Muscle of leg (tissue), 16 donors: ENCODE results near the gene EHMT2. TPM values are rescaled to one million over a fixed set of nuclear protein-coding genes. Genes with fewer than 3 reads are reported as not detected.
A peak's percentile ranks its signal among the peaks of the same experiment; 100 is the strongest.

Experiments
- DNase-seq: peaks from one replicate; pipeline ENCODE4 v3.0.0; 2013
- H3K27ac ChIP-seq: one replicate; pipeline ENCODE4 v1.5.1; 2013; ENCODE audit warnings: mild to moderate bottlenecking, low read length, control low read depth
- H3K27me3 ChIP-seq: one replicate; pipeline ENCODE4 v1.6.1; 2013; ENCODE audit warnings: low read length; ENCODE audit not compliant: control insufficient read depth, insufficient read depth
- H3K36me3 ChIP-seq: one replicate; pipeline ENCODE4 v1.6.1; 2013; ENCODE audit warnings: low read length; ENCODE audit not compliant: control insufficient read depth, insufficient read depth
- H3K4me1 ChIP-seq: one replicate; pipeline ENCODE4 v1.6.1; 2013; ENCODE audit warnings: low read length; ENCODE audit not compliant: control insufficient read depth, insufficient read depth
- H3K4me3 ChIP-seq: one replicate; pipeline ENCODE4 v1.5.1; 2013; ENCODE audit warnings: low read length, control low read depth
- H3K9me3 ChIP-seq: replicated peaks from 2 replicates; pipeline ENCODE4 v1.6.1; 2013; ENCODE audit warnings: low read depth, low read length; ENCODE audit not compliant: control insufficient read depth
- WGBS: methylation state at CpG from one replicate; pipeline ENCODE4 v1.1.5; 2013; ENCODE audit warnings: missing lambda C conversion rate; ENCODE audit not compliant: insufficient coverage; 5-methylcytosine and 5-hydroxymethylcytosine counted together
- long read RNA-seq, 11 donors: transcript quantifications; one replicate each; lab custom pipeline, GENCODE V29; 2026
- polyA plus RNA-seq, 8 donors: library from polyadenylated mRNA; unstranded; fragments of 120-200 nt; gene quantifications; one replicate each; pipeline versions ENCODE4 v1.2.1 to v1.2.3, GENCODE V29; 2013; ENCODE audit warnings: inconsistent platforms in 1 of 8, low replicate concordance in 1 of 8; ENCODE audit not compliant: insufficient read length in 8 of 8, insufficient read depth in 1 of 8
- total RNA-seq: library from RNA; stranded (reverse); fragments of 120-200 nt; gene quantifications from one replicate; pipeline ENCODE4 v1.2.4, GENCODE V29; 2013

Gene EHMT2
- total RNA-seq (28.3 TPM), polyA plus RNA-seq (10 to 100 TPM; 30.7 to 43.8 (median 33.8) TPM)
- long read RNA-seq, donor 1, full-length matches to known transcripts = 3 of 3 reads
- long read RNA-seq, donor 1, partial matches to known transcripts = 0 of 3 reads
- long read RNA-seq, donor 1, other reads (novel, unspliced or antisense) = 0 of 3 reads
- long read RNA-seq, donor 2, partial matches to known transcripts = 0 of 1 reads
- long read RNA-seq, donor 2, other reads (novel, unspliced or antisense) = 0 of 1 reads
- long read RNA-seq, donor 3, partial matches to known transcripts = 0 of 3 reads
- long read RNA-seq, donor 3, other reads (novel, unspliced or antisense) = 0 of 3 reads
- long read RNA-seq, donor 4, full-length matches to known transcripts = 5 of 5 reads
- long read RNA-seq, donor 4, partial matches to known transcripts = 0 of 5 reads
- long read RNA-seq, donor 4, other reads (novel, unspliced or antisense) = 0 of 5 reads
- long read RNA-seq, donor 5, partial matches to known transcripts = 11 of 21 reads
- long read RNA-seq, donor 5, other reads (novel, unspliced or antisense) = 0 of 21 reads
- long read RNA-seq, donor 6, full-length matches to known transcripts = 4 of 4 reads
- long read RNA-seq, donor 6, partial matches to known transcripts = 0 of 4 reads
- long read RNA-seq, donor 6, other reads (novel, unspliced or antisense) = 0 of 4 reads
- long read RNA-seq, donor 7, partial matches to known transcripts = 0 of 5 reads
- long read RNA-seq, donor 7, other reads (novel, unspliced or antisense) = 0 of 5 reads
- long read RNA-seq, donor 8, transcript EHMT2-208 (4 exons, 1,454 nt) = major isoform, 5 of 10 reads
- long read RNA-seq, donor 8, partial matches to known transcripts = 5 of 10 reads
- long read RNA-seq, donor 8, other reads (novel, unspliced or antisense) = 0 of 10 reads
- long read RNA-seq, donor 9, partial matches to known transcripts = 0 of 2 reads
- long read RNA-seq, donor 9, other reads (novel, unspliced or antisense) = 0 of 2 reads
- long read RNA-seq, donor 10, partial matches to known transcripts = 0 of 3 reads
- long read RNA-seq, donor 10, other reads (novel, unspliced or antisense) = 0 of 3 reads
- long read RNA-seq, donor 11, partial matches to known transcripts = 0 of 4 reads
- long read RNA-seq, donor 11, other reads (novel, unspliced or antisense) = 0 of 4 reads

DNA sequence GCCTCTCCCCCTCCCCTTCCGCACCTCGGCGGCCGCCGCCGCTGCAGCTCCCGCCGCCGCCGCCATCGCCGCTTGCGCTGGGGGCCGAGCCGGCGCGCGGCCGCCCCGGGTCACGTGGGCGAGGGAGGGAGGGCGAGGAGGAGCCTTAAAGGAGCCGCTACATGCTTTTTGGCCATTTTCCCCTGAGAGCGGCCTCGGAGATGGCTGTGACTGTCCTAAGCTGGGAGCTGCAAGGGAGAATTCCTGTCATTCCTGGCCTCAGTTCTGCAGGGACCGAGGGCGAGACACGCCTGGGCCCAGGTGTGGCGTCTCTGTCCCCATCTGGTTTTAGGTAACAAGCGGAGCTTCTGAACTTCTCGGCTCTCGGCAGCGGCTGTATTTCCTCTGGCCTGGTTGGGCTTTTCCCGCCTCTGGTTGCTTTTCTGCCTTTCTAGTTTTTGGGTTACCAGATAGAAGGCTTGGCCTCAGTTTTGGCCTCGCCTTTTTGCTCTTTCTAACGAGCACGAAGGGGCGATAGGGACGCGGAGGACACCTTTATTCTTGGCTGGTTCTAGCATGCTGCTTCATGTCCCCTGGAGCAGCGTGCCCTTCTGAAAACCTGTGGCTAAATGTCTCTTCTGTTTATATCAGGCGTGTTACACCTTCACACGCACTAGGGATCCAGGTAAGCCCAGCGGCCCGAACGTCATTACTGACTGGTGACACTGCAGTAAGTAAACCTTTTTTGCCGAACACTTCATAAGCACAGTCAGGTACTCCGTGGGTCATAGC, at the start of gene EHMT2:
TSS of gene EHMT2 (minus strand) at position 87 of the 771 bp plus-strand sequence. CDS start at position 66, 21 bp downstream.
- H3K27ac ChIP-seq = peak within 1 kb of the TSS; percentile 92
- DNase-seq = peak; percentile 94
- WGBS = 0% methylated on average over 44 of the region's 49 CpGs
- H3K4me3 ChIP-seq = peak within 1 kb of the TSS; percentile 72
- H3K36me3 ChIP-seq = peaks cover 29% of the 10 kb centered on the region
- peaks cover 29% of the 10 kb centered on the region for H3K4me1 ChIP-seq
- no peaks in the 10 kb centered on the region for H3K27me3 ChIP-seq
- H3K9me3 ChIP-seq = no peaks in the 10 kb centered on the region

DNA sequence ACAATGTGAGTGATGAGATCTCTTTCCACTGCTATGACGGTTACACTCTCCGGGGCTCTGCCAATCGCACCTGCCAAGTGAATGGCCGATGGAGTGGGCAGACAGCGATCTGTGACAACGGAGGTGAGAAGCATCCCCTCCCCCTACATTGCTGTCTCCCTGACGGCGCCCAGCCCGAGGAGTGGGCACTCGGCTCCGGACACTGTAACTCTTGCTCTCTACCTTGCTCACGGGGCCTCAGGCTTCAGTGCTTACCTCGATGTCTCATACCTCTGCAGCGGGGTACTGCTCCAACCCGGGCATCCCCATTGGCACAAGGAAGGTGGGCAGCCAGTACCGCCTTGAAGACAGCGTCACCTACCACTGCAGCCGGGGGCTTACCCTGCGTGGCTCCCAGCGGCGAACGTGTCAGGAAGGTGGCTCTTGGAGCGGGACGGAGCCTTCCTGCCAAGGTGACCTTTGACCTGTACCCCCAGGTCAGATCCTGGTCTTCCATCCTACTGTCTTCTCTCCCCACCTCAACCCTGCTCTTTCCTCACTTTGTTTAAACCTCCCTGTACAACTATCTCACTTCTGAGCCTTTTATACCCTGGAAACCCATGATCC, 49.7 kb upstream of the EHMT2 start:
- Histone ChIP-seq H3K4me3 (no peak overlapping the region), H3K36me3 (peaks cover 15% of the 10 kb centered on the region), H3K4me1 (peaks cover 12% of the 10 kb centered on the region), H3K9me3 (no peaks in the 10 kb centered on the region), H3K27me3 (peaks cover 12% of the 10 kb centered on the region), H3K27ac (no peak overlapping the region)
- 84% methylated on average over 22 of the region's 24 CpGs for WGBS
- no peak for DNase-seq

DNA sequence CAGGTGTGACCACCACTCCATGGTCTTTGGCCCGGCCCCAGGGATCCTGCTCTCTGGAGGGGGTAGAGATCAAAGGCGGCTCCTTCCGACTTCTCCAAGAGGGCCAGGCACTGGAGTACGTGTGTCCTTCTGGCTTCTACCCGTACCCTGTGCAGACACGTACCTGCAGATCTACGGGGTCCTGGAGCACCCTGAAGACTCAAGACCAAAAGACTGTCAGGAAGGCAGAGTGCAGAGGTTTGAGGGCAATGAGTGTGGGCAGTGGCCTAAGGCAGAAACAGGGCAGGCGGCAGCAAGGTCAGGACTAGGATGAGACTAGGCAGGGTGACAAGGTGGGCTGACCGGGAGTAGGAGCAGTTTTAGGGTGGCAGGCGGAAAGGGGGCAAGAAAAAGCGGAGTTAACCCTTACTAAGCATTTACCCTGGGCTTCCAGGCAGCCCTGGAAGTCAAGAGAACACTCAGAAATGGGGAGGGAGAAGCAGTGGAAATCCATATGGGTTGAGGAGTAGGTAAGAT, 48.9 kb upstream of the EHMT2 start:
- WGBS = 70% methylated on average over 9 of the region's 11 CpGs

DNA sequence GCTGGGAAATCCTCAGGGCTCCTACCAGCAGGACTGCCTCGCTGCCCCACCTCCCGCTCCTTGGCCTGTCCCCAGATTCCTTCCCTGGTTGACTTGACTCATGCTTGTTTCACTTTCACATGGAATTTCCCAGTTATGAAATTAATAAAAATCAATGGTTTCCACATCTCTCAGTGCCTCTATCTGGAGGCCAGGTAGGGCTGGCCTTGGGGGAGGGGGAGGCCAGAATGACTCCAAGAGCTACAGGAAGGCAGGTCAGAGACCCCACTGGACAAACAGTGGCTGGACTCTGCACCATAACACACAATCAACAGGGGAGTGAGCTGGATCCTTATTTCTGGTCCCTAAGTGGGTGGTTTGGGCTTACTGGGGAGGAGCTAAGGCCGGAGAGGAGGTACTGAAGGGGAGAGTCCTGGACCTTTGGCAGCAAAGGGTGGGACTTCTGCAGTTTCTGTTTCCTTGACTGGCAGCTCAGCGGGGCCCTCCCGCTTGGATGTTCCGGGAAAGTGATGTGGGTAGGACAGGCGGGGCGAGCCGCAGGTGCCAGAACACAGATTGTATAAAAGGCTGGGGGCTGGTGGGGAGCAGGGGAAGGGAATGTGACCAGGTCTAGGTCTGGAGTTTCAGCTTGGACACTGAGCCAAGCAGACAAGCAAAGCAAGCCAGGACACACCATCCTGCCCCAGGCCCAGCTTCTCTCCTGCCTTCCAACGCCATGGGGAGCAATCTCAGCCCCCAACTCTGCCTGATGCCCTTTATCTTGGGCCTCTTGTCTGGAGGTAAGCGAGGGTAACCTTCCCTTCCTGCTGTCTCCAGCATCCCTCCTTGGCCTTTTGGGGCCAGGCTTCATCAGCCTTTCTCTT, 48.2 kb upstream of the EHMT2 start, which contains the start of gene CFB:
TSS of gene CFB (plus strand) at position 589 of the 863 bp plus-strand sequence. CDS start at position 716, 127 bp downstream.
- Histone ChIP-seq H3K4me3 (no peak within 1 kb of the TSS), H3K27ac (peak within 1 kb of the TSS; percentile 67), H3K27me3 (peaks cover 12% of the 10 kb centered on the region), H3K4me1 (peaks cover 14% of the 10 kb centered on the region), H3K36me3 (peaks cover 1% of the 10 kb centered on the region), H3K9me3 (no peaks in the 10 kb centered on the region)
- peak; percentile 64 for DNase-seq
- WGBS = 42% methylated on average over 11 of the region's 11 CpGs

More for the DNA sequence above, 48.9 kb upstream of the EHMT2 start:
- Histone ChIP-seq H3K36me3 (peaks cover 8% of the 10 kb centered on the region), H3K4me3 (no peak overlapping the region), H3K4me1 (peaks cover 12% of the 10 kb centered on the region), H3K27me3 (peaks cover 12% of the 10 kb centered on the region), H3K27ac (no peak overlapping the region), H3K9me3 (no peaks in the 10 kb centered on the region)
- no peak for DNase-seq

DNA sequence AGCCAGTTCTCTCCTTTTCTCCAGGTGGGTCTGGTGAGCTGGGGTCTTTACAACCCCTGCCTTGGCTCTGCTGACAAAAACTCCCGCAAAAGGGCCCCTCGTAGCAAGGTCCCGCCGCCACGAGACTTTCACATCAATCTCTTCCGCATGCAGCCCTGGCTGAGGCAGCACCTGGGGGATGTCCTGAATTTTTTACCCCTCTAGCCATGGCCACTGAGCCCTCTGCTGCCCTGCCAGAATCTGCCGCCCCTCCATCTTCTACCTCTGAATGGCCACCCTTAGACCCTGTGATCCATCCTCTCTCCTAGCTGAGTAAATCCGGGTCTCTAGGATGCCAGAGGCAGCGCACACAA, 47.6 kb upstream of the EHMT2 start:
- no peaks in the 10 kb centered on the region for H3K9me3 ChIP-seq
- peaks cover 15% of the 10 kb centered on the region for H3K4me1 ChIP-seq
- 63% methylated on average over 9 of the region's 9 CpGs for WGBS
- no peak overlapping the region for H3K4me3 ChIP-seq
- no peaks in the 10 kb centered on the region for H3K36me3 ChIP-seq
- no peak for DNase-seq
- peak overlapping the region; percentile 44 for H3K27ac ChIP-seq
- peaks cover 12% of the 10 kb centered on the region for H3K27me3 ChIP-seq

DNA sequence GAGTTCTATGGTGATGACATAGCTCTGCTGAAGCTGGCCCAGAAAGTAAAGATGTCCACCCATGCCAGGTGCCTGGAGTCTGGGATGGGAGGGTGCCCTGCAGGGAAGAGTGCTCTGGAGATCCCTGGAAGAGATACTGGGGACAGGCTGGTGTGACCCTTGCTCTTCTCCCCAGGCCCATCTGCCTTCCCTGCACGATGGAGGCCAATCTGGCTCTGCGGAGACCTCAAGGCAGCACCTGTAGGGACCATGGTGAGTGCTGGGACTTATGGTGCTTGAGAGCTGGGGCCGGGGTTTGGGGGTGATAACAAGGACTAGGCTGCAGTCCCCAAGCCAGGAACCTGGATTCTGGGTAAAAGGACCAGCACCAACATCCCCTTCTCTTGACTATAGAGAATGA, 46.2 kb upstream of the EHMT2 start:
- no peak for DNase-seq
- Histone ChIP-seq H3K27ac (no peak overlapping the region), H3K4me3 (no peak overlapping the region), H3K9me3 (no peaks in the 10 kb centered on the region), H3K4me1 (peaks cover 15% of the 10 kb centered on the region), H3K36me3 (no peaks in the 10 kb centered on the region), H3K27me3 (peaks cover 12% of the 10 kb centered on the region)
- WGBS = 100% methylated on average over 1 of the region's 3 CpGs

DNA sequence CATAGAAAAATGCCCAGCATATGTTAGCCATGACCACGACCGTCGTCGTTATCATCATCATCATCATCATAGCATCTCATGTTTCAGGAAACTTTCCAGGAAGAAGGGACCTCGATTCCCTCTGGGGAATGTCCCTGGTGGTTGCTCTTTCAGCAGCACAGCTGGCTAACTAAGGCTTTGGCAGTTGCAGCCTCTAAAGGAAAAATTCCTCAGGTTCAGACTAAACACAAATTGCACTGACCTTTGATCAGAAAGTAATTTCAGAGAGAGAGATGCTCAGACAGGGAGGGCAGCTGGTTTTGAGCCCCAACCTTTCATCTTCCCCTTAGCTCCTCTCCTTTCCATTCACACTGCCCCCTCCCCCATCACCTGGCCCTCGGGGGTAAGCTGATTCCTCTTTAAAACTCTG, 42.8 kb upstream of the EHMT2 start:
- DNase-seq = no peak
- Histone ChIP-seq H3K27me3 (peaks cover 11% of the 10 kb centered on the region), H3K4me3 (no peak overlapping the region), H3K9me3 (no peaks in the 10 kb centered on the region), H3K4me1 (peaks cover 5% of the 10 kb centered on the region), H3K36me3 (no peaks in the 10 kb centered on the region), H3K27ac (no peak overlapping the region)
- 2% methylated on average over 5 of the region's 6 CpGs for whole genome bisulfite sequencing

DNA sequence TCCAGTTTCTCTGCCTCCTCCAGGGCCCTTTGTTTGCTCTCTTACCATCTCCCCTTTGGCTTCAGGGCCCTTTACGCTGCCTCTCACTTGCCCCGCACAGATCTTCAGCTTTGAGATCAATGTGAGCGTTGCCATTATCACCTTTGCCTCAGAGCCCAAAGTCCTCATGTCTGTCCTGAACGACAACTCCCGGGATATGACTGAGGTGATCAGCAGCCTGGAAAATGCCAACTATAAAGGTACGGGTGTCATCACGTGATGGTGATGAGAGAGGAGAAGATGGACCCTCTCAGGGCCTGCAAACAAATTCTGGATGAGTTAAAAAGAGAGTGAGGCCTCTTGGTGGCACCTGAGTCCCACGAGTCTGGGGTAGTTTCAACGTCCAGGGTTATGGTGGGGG, 38.3 kb upstream of the EHMT2 start:
- peaks cover 2% of the 10 kb centered on the region for H3K4me1 ChIP-seq
- H3K9me3 ChIP-seq = no peaks in the 10 kb centered on the region
- H3K4me3 ChIP-seq = no peak overlapping the region
- no peak for DNase-seq
- no peak overlapping the region for H3K27ac ChIP-seq
- no peaks in the 10 kb centered on the region for H3K36me3 ChIP-seq
- no peaks in the 10 kb centered on the region for H3K27me3 ChIP-seq
- 84% methylated on average over 9 of the region's 9 CpGs for WGBS
